PC-3 (cell line): ENCODE measurements around the gene HOPX.

ENCODE experiments used
- EZH2 ChIP-seq: fragments of 300-600 bp; sonication (generic); IDR thresholded peaks from one replicate; pipeline ENCODE4 v1.6.1; 2017; ENCODE audit warnings: antibody characterized with exemption, mild to moderate bottlenecking, low read length; ENCODE audit not compliant: unreplicated experiment
- TF ChIP-seq, protein P1 (sequence below): fragments of 300-600 bp; sonication (generic); conservative IDR thresholded peaks from 2 replicates; pipeline ENCODE4 v1.5.1; 2017; ENCODE audit warnings: antibody characterized with exemption, low read depth, mild to moderate bottlenecking, low read length

- TF ChIP-seq, protein P1, sequence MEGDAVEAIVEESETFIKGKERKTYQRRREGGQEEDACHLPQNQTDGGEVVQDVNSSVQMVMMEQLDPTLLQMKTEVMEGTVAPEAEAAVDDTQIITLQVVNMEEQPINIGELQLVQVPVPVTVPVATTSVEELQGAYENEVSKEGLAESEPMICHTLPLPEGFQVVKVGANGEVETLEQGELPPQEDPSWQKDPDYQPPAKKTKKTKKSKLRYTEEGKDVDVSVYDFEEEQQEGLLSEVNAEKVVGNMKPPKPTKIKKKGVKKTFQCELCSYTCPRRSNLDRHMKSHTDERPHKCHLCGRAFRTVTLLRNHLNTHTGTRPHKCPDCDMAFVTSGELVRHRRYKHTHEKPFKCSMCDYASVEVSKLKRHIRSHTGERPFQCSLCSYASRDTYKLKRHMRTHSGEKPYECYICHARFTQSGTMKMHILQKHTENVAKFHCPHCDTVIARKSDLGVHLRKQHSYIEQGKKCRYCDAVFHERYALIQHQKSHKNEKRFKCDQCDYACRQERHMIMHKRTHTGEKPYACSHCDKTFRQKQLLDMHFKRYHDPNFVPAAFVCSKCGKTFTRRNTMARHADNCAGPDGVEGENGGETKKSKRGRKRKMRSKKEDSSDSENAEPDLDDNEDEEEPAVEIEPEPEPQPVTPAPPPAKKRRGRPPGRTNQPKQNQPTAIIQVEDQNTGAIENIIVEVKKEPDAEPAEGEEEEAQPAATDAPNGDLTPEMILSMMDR: 0 out of 2 replicates have a peak, but pooled peaks have one; percentile 20
- TF ChIP-seq EZH2: no peak
Observed at GRCh38 chr4:56641494-56642051, 39.5 kb downstream of the HOPX start.
